Left renal pelvis (tissue), 4 donors: Measurements from ENCODE around the gene OSBP2. TPM values are rescaled to one million over a fixed set of nuclear protein-coding genes. Genes with fewer than 3 reads are reported as not detected.

Experiments
- DNase-seq, 4 donors: peaks; one replicate each; pipeline ENCODE4 v3.0.0-alpha.2; 2013; ENCODE audit warnings: low read depth in 4 of 4, low spot score in 3 of 4
- polyA plus RNA-seq, 4 donors: library from polyadenylated mRNA; unstranded; fragments of 120-200 nt; gene quantifications; one replicate each; pipeline ENCODE4 v1.2.1, GENCODE V29; 2013; ENCODE audit not compliant: insufficient read length in 4 of 4

The OSBP2 gene
- polyA plus RNA-seq, 4 donors: 5.8 to 7.9 (median 6.1) TPM

- no peak for DNase-seq
Measured at GRCh38 chr22:30830907-30831306, 136.2 kb downstream of the OSBP2 start.

DNA sequence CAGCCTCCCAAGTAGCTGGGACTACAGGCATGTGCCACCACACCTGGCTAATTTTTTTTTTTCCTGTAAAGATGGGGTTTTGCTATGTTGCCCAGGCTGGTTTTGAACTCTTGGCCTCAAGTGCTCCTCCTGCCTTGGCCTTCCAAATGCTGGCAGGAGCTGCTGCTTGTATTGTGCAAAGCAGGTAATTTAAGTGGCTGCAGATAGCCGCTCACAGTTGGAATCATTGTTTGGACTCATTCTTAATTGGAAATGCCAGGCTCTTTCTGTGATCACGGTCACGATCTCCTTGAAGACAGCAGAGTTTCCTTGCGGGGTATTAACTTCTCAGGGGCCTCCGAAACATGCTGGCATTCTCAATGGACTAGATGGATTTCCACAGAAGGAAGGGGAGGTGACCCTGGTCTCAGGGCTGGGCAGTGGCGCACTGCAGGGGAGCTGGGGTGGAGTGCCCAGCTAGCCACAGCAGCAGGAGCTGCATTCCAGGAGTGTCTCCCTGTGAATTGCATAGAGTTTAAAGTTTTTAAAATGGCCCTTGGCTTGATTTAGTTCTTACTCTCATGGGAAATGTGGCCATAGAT is 137.8 kb downstream of the OSBP2 start:
- DNase-seq: no peak

DNA sequence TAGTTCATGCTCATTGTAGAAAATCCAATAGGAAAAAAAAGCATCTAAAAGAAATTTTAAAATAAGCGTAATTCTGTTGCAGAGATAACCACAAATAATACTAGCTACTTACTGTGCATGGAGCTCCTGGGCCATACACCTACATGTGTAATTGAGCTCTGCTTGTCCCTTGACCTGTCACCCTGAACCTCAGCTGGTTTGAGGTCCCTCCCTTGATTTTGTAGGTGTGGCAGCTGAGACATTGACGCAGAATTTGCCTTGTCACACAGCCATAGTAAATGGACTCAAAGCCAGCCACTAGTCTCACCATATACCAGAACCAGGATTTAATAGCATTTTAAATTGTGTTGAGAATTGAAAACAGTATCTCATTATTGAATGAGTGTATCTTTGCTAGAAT is 138.6 kb downstream of the OSBP2 start:
- no peak for DNase-seq

DNA sequence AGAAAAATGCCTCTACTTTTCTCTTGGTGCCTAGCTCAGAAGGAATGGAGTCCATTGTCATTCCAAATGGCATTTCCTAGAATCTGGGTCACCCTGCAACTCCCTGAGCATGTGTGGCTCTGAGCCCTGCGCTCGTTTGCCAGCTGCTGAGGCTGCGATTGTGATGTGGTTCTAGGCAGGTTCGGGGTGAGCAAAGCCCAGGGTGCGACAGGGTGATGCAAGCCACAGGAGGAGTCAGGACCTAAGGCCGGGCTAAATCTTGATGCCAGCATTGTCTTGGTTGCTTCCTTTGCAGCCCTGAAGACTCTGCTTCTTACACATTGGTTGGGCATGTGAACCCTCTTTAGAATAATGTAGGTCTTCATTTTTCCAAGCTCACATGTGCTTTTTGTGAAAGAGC is 142.9 kb downstream of the OSBP2 start:
- no peak for DNase-seq

DNA sequence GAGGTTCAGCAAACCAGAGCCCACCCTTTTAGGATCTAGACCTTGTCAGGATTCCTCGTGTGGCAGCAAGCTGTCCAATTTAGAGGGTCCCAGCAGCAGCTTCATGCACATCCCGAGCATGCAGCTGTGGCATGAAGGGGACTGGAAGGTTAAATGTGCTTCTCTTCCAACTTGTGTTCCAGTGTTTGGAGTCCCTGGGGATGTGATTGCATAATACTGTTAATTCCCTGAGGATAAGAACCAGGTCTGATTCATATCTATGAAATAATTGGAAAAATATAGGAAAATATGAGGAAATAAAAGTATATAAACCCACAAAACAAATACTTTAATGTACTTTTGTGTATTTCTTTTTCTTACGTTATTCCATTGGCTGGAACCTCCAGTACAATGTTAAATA is 143.4 kb downstream of the OSBP2 start:
- DNase-seq: no peak

DNA sequence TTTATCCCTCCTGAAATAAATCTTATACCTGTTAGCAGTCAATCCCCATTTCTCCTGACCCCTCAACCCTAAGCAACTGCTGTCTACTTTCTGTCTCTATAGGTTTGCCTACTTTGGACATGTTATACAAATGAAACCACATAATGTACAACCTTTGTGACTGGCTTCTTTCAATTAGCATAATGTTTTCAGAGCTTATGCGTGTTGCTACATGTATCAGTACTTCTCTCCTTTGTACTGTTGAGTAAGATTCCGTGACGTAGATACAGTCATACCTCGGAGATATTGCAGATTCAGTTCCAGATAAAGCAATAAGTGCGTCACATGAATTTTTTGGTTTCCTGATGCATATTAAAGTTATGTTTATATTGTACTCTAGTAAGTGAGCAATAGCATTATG is 146.6 kb downstream of the OSBP2 start:
- no peak for DNase-seq

DNA sequence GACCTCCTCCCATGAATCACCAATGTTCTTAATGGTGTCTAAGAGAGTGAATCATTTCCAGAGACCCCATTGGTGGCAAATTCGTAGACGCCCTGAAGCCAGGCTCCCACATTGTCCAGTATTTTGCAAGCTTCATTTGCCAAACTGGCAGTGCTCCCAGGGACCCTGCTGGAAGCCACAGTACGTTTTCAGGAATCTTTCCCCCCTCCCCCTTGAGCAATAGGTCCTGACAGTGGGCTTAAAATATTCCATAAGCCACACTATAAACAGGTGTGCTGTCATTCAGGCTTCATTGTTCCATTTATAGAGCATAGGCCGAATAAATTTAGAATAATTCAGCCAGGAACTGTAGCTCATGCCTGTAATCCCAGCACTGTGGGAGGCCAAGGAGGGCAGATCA is 148.6 kb downstream of the OSBP2 start:
- no peak for DNase-seq

- DNase-seq: no peak
Measured at GRCh38 chr22:30847583-30847982, 152.9 kb downstream of the OSBP2 start.

DNA sequence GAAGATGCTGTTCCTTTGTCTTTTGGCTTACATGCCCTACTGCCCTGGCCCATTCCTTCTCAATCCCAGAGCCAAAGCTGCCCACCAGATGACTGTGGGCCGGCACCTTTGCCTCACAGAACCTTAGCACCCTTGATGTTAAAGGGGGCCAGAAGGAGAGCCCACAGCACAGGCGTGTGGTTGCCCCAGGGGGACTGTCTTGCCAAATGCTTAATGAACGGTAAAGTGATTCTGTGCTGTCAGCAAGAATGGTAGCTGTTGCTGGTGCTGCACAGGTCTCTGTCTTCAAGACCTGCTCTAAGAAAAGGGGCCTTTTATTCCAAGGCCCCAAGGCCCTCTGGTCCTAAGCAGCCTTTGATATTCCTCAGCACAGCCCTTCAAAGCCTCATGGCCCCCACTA is 160.6 kb downstream of the OSBP2 start:
- DNase-seq: no peak

- DNase-seq: no peak
Measured at GRCh38 chr22:30855677-30856518, 161.2 kb downstream of the OSBP2 start.

GRCh38 chr22:30856741-30857502 is 162.2 kb downstream of the OSBP2 start:
- DNase-seq: no peak

DNA sequence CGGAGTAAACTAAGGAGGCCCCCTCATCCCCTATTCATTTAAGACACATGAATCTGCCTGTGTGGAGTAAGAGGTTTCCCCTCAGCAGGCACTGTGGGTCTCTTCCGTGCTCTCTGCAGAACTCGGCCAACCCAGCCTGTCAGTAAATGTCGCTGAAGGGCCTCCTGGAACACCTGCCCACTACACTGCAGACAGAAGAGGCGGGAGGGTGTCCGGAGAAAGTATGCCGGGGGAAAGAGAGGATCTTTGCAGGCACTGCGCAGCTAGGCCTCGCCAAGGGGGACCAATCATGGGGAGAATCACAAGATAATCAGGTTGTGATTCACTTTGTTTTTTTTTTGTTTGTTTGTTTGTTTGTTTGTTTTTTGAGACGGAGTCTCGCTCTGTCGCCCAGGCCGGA is 163.1 kb downstream of the OSBP2 start:
- no peak for DNase-seq

- DNase-seq: no peak
Measured at GRCh38 chr22:30858976-30859713, 164.5 kb downstream of the OSBP2 start.

- no peak for DNase-seq
Measured at GRCh38 chr22:30859714-30860095, 165.0 kb downstream of the OSBP2 start.

GRCh38 chr22:30860176-30861105 is 165.8 kb downstream of the OSBP2 start:
- DNase-seq: no peak

- no peak for DNase-seq
Measured at GRCh38 chr22:30861131-30861530, 166.5 kb downstream of the OSBP2 start.

GRCh38 chr22:30861688-30862552 is 167.2 kb downstream of the OSBP2 start:
- DNase-seq: no peak

DNA sequence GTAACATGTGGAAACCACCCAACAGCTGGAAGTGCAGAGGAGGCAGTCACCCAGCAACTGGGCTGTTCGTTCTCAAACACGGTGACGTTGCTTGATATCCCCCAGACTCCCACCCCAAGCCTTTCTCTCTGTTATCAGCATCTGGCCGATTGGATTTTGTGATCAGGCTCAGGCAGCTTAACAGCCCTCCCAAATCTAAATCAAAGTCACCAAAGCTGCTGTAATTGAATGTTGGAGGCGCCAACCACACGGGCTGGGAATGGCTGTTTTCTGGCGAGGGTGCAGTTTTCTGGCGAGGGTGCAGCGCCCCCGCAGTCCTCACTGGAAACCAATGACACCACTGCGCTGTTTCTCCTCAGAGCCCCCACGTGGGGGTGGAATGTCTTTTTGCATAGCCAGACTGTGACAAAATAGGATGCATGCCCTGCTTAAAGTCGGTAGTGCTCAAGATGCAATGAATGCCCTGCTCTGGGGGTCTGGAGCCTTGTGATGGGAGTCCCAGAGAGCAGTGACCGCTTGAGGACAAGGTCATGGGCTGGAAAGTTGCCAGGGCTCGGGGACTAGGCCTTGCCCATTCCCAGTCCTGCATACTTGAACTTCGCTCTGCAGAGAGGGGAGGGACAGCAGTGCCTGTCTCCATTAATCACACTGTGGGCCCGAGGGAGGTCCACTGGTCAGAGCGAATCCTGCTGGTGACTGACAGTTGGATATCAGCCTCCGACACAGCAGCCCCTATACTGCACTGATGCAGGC is 168.6 kb downstream of the OSBP2 start:
- no peak for DNase-seq
